GM23338 (cell line): ENCODE data around the gene SLC15A1. TPM values are rescaled to one million over a fixed set of nuclear protein-coding genes. Genes with fewer than 3 reads are reported as not detected.

Experiments
- ATAC-seq: fragments of 200-7000 bp; cut with Tn5 transposase; 3 replicates; pipeline ENCODE4 v1.9.1; 2020
- DNase-seq: peaks from one replicate; pipeline ENCODE4 v3.0.0-alpha.2; 2015; ENCODE audit warnings: low spot score
- H2AFZ ChIP-seq: fragments of 200-600 bp; sonication (generic); 2 replicates; pipeline ENCODE4 v1.8.0; 2016; ENCODE audit warnings: antibody characterized with exemption, mild to moderate bottlenecking, moderate library complexity
- H3F3A ChIP-seq: fragments of 200-600 bp; sonication (generic); replicated peaks from 2 replicates; pipeline ENCODE4 v1.8.0; 2017; ENCODE audit warnings: antibody characterized with exemption, mixed run types, low read depth
- H3K27ac ChIP-seq: fragments of 200-600 bp; sonication (generic); 2 replicates; pipeline ENCODE4 v1.6.1; 2016; ENCODE audit warnings: low read depth
- H3K27me3 ChIP-seq: fragments of 200-600 bp; sonication (generic); 2 replicates; pipeline ENCODE4 v1.8.0; 2016; ENCODE audit warnings: mild to moderate bottlenecking, mixed run types, moderate library complexity; ENCODE audit not compliant: insufficient read depth
- H3K36me3 ChIP-seq: fragments of 200-600 bp; sonication (generic); 2 replicates; pipeline ENCODE4 v1.8.0; 2016; ENCODE audit warnings: mild to moderate bottlenecking; ENCODE audit not compliant: insufficient read depth
- H3K4me1 ChIP-seq: fragments of 200-600 bp; sonication (generic); 2 replicates; pipeline ENCODE4 v1.8.0; 2016; ENCODE audit warnings: mild to moderate bottlenecking, moderate library complexity; ENCODE audit not compliant: insufficient read depth
- H3K4me2 ChIP-seq: fragments of 200-600 bp; sonication (generic); 2 replicates; pipeline ENCODE4 v1.7.1; 2017; ENCODE audit warnings: mixed run types
- H3K4me3 ChIP-seq: fragments of 200-600 bp; sonication (generic); 2 replicates; pipeline ENCODE4 v1.6.1; 2016; ENCODE audit warnings: mixed run types
- H3K79me2 ChIP-seq: fragments of 200-600 bp; sonication (generic); replicated peaks from 2 replicates; pipeline ENCODE4 v1.8.0; 2017; ENCODE audit warnings: mild to moderate bottlenecking; ENCODE audit not compliant: insufficient read depth
- H3K9me2 ChIP-seq: fragments of 200-600 bp; sonication (generic); 2 replicates; pipeline ENCODE4 v1.8.0; 2017; ENCODE audit not compliant: insufficient read depth
- H4K20me1 ChIP-seq: fragments of 200-600 bp; sonication (generic); replicated peaks from 2 replicates; pipeline ENCODE4 v1.8.0; 2017; ENCODE audit warnings: mild to moderate bottlenecking; ENCODE audit not compliant: insufficient read depth
- H3K27ac Mint-ChIP-seq: 2 replicates; pipeline ENCODE4 v1.8.0; 2020; ENCODE audit warnings: inconsistent platforms, mild to moderate bottlenecking, moderate library complexity, mixed read lengths
- H3K27me3 Mint-ChIP-seq: 3 replicates; pipeline ENCODE4 v1.8.0; 2022; ENCODE audit warnings: low read depth, mild to moderate bottlenecking, moderate library complexity, mixed read lengths, inconsistent platforms; ENCODE audit not compliant: insufficient read depth, poor library complexity
- H3K36me3 Mint-ChIP-seq: 3 replicates; pipeline ENCODE4 v1.8.0; 2021; ENCODE audit warnings: low read depth, mild to moderate bottlenecking, inconsistent platforms, moderate library complexity, mixed read lengths
- H3K4me1 Mint-ChIP-seq: 3 replicates; pipeline ENCODE4 v1.8.0; 2020; ENCODE audit warnings: mild to moderate bottlenecking, inconsistent platforms, mixed read lengths
- H3K4me3 Mint-ChIP-seq: 3 replicates; pipeline ENCODE4 v1.8.0; 2021; ENCODE audit warnings: moderate library complexity, mild to moderate bottlenecking, inconsistent platforms, mixed read lengths
- H3K9me3 Mint-ChIP-seq: 3 replicates; pipeline ENCODE4 v1.8.0; 2020; ENCODE audit warnings: moderate library complexity, mild to moderate bottlenecking, inconsistent platforms, mixed read lengths
- CTCF ChIP-seq, 2 experiments: fragments of 200-600 bp in 1 of 2; sonication (generic) in 1 of 2; conservative IDR thresholded peaks; 2 replicates each; pipeline versions ENCODE4 v1.5.1 to v1.6.1; 2016 to 2017; ENCODE audit warnings: antibody characterized with exemption in 2 of 2, low read depth in 2 of 2, mild to moderate bottlenecking in 2 of 2, moderate library complexity in 1 of 2
- ETS1 ChIP-seq: IDR thresholded peaks from 2 replicates; pipeline ENCODE4 v1.6.1; 2016; ENCODE audit warnings: antibody characterized with exemption
- EZH2 ChIP-seq: fragments of 200-600 bp; sonication (generic); IDR thresholded peaks from one replicate; pipeline ENCODE4 v1.8.0; 2017; ENCODE audit warnings: antibody characterized with exemption, mild to moderate bottlenecking, low read depth; ENCODE audit not compliant: unreplicated experiment
- EZH2phosphoT487 ChIP-seq: fragments of 200-600 bp; sonication (generic); IDR thresholded peaks from one replicate; pipeline ENCODE4 v1.8.1; 2018; ENCODE audit warnings: antibody characterized with exemption; ENCODE audit not compliant: unreplicated experiment
- JUNB ChIP-seq: IDR thresholded peaks from one replicate; pipeline ENCODE4 v1.6.1; 2016; ENCODE audit warnings: antibody characterized with exemption; ENCODE audit not compliant: unreplicated experiment
- NANOG ChIP-seq: IDR thresholded peaks from 2 replicates; pipeline ENCODE4 v1.6.1; 2016; ENCODE audit warnings: antibody characterized with exemption, borderline replicate concordance
- POLR2AphosphoS5 ChIP-seq: IDR thresholded peaks from 2 replicates; pipeline ENCODE4 v1.6.1; 2016; ENCODE audit warnings: antibody characterized with exemption, low read depth
- REST ChIP-seq: IDR thresholded peaks from one replicate; pipeline ENCODE4 v1.6.1; 2018; ENCODE audit warnings: antibody characterized with exemption; ENCODE audit not compliant: unreplicated experiment
- ZNF114 ChIP-seq: fragments of 250-450 bp; sonication (Bioruptor Pico); IDR thresholded peaks from 2 replicates; pipeline ENCODE4 v1.5.0; 2020; ENCODE audit warnings: mild to moderate bottlenecking, moderate library complexity
- ZNF331 ChIP-seq: fragments of 250-450 bp; sonication (Bioruptor Pico); IDR thresholded peaks from 2 replicates; pipeline ENCODE4 v1.5.0; 2020; ENCODE audit warnings: low read depth, mild to moderate bottlenecking, moderate library complexity
- ZNF462 ChIP-seq: fragments of 250-450 bp; sonication (Bioruptor Pico); IDR thresholded peaks from 2 replicates; pipeline ENCODE4 v1.5.0; 2020; ENCODE audit warnings: mild to moderate bottlenecking, moderate library complexity
- polyA plus RNA-seq: library from polyadenylated mRNA; unstranded; fragments of >200 nt; fragmentation: Nextera tagmentation; extraction: Ambion mirVana; gene quantifications from 2 replicates; pipeline ENCODE4 v1.2.1, GENCODE V29; 2016
- total RNA-seq: library from RNA; depleted of rRNA; stranded (reverse); fragments of >200 nt; shearing (Covaris generic); gene quantifications from 2 replicates; pipeline ENCODE4 v1.2.3, GENCODE V29; 2014

The SLC15A1 gene
- total and polyA plus RNA-seq, 2 experiments from 2014 or later, result 1.6 to 3.0 TPM

- TF ChIP-seq REST (no peak), ZNF114 (CRISPR knock-in tag) (no peak), JUNB (no peak), EZH2 (no peak), ZNF331 (CRISPR knock-in tag) (no peak), ETS1 (no peak), EZH2phosphoT487 (no peak), POLR2AphosphoS5 (no peak)
These were observed 27.2 kb upstream of the SLC15A1 start (continued) for GRCh38 chr13:98779695-98780094.

- peaks cover 3% of the 10 kb centered on the region; the same call in 1 of the 3 replicates for H3K36me3 Mint-ChIP-seq
- Histone ChIP-seq H3F3A (no peaks in the 10 kb centered on the region), H3K27ac (no peak overlapping the region), H3K9me2 (peaks cover 9% of the 10 kb centered on the region), H3K4me2 (0 out of 2 replicates have a peak overlapping the region, but pooled peaks have one; percentile 38), H3K36me3 (no peaks in the 10 kb centered on the region), H3K79me2 (no peaks in the 10 kb centered on the region), H3K4me3 (no peak overlapping the region), H4K20me1 (no peaks in the 10 kb centered on the region), H2AFZ (peak overlapping the region; percentile 64; the same call in 1 of the 2 replicates), H3K27me3 (no peaks in the 10 kb centered on the region), H3K4me1 (peaks cover 7% of the 10 kb centered on the region)
- DNase-seq, result no peak
- no peak overlapping the region for H3K27ac Mint-ChIP-seq
- peaks cover 10% of the 10 kb centered on the region for H3K27me3 Mint-ChIP-seq
- H3K4me3 Mint-ChIP-seq, result no peak overlapping the region
- no peak for ATAC-seq
- peaks cover 11% of the 10 kb centered on the region; the same call in 2 of the 3 replicates for H3K4me1 Mint-ChIP-seq
- no peaks in the 10 kb centered on the region for H3K9me3 Mint-ChIP-seq
- TF ChIP-seq JUNB (no peak), EZH2phosphoT487 (no peak), NANOG (no peak), ZNF462 (CRISPR knock-in tag) (no peak), CTCF (conservative IDR thresholded peaks at IDR 0.05; ENCODE audit: low read depth in 2 of 2) (no peak)
These were observed 26.3 kb upstream of the SLC15A1 start for GRCh38 chr13:98778749-98779148.
